Neural cell (in vitro differentiated cells): Measurements from ENCODE around the gene CAMK1D. TPM values are rescaled to one million over a fixed set of nuclear protein-coding genes. Genes with fewer than 3 reads are reported as not detected.

Experiments used
- H2AFZ ChIP-seq: fragments of 200-600, 300-800 bp; sonication (generic), shearing (Covaris generic); 2 replicates; pipeline ENCODE4 v1.6.0; 2014; ENCODE audit warnings: low read depth, mild to moderate bottlenecking, antibody characterized with exemption, low read length, moderate library complexity
- H3F3A ChIP-seq: fragments of 200-600 bp; shearing (Covaris generic); 2 replicates; pipeline ENCODE4 v1.6.1; 2016; ENCODE audit warnings: mild to moderate bottlenecking, moderate library complexity, mixed read lengths, antibody characterized with exemption, low read length; ENCODE audit not compliant: insufficient read depth, poor library complexity, severe bottlenecking
- H3K27ac ChIP-seq: fragments of 200-600, 300-800 bp; sonication (generic), shearing (Covaris generic); 2 replicates; pipeline ENCODE4 v1.5.1; 2014; ENCODE audit warnings: mild to moderate bottlenecking, low read length, moderate library complexity
- H3K27me3 ChIP-seq: fragments of 300-800, 200-600 bp; sonication (generic), shearing (Covaris generic); 2 replicates; pipeline ENCODE4 v1.6.0; 2014; ENCODE audit warnings: mild to moderate bottlenecking, low read depth, low read length, moderate library complexity; ENCODE audit not compliant: insufficient read depth
- H3K36me3 ChIP-seq: fragments of 300-800, 200-600 bp; sonication (generic), shearing (Covaris generic); 2 replicates; pipeline ENCODE4 v1.5.1; 2014; ENCODE audit warnings: mild to moderate bottlenecking, antibody characterized with exemption, low read length, moderate library complexity; ENCODE audit not compliant: insufficient read depth
- H3K4me2 ChIP-seq: fragments of 300-800, 200-600 bp; sonication (generic), shearing (Covaris generic); 2 replicates; pipeline ENCODE4 v1.6.0; 2014; ENCODE audit warnings: mild to moderate bottlenecking, low read length
- H3K4me3 ChIP-seq: fragments of 300-800, 200-600 bp; sonication (generic), shearing (Covaris generic); 2 replicates; pipeline ENCODE4 v1.5.1; 2014; ENCODE audit warnings: mild to moderate bottlenecking, low read length, moderate library complexity
- H3K79me2 ChIP-seq: fragments of 200-600 bp; shearing (Covaris generic); replicated peaks from 2 replicates; pipeline ENCODE4 v1.6.0; 2014; ENCODE audit warnings: mild to moderate bottlenecking, low read length, moderate library complexity; ENCODE audit not compliant: insufficient read depth
- H3K9ac ChIP-seq: fragments of 300-800, 200-600 bp; sonication (generic), shearing (Covaris generic); 2 replicates; pipeline ENCODE4 v1.6.1; 2016; ENCODE audit warnings: mild to moderate bottlenecking, low read length, mixed read lengths
- H3K9me2 ChIP-seq: fragments of 200-600 bp; shearing (Covaris generic); 2 replicates; pipeline ENCODE4 v1.6.1; 2016; ENCODE audit warnings: mild to moderate bottlenecking, low read length, mixed read lengths; ENCODE audit not compliant: insufficient read depth
- H3K9me3 ChIP-seq: fragments of 200-600, 300-800 bp; sonication (generic), shearing (Covaris generic); 2 replicates; pipeline ENCODE4 v1.6.1; 2016; ENCODE audit warnings: mild to moderate bottlenecking, mixed run types, low read length, moderate library complexity, mixed read lengths
- H4K20me1 ChIP-seq: fragments of 200-600 bp; shearing (Covaris generic); 2 replicates; pipeline ENCODE4 v1.6.1; 2016; ENCODE audit warnings: mild to moderate bottlenecking, mixed run types; ENCODE audit not compliant: insufficient read depth
- EP300 ChIP-seq: fragments of 450-650 bp; conservative IDR thresholded peaks from 2 replicates; pipeline ENCODE4 v1.6.1; 2014; ENCODE audit warnings: antibody characterized with exemption, mild to moderate bottlenecking, moderate library complexity; ENCODE audit not compliant: poor library complexity, severe bottlenecking
- EZH2 ChIP-seq: fragments of 200-600, 300-800 bp; shearing (Covaris generic), sonication (generic); IDR thresholded peaks from 2 replicates; pipeline ENCODE4 v1.6.1; 2014; ENCODE audit warnings: antibody characterized with exemption, low read length, borderline replicate concordance, mild to moderate bottlenecking; ENCODE audit not compliant: insufficient read depth, poor library complexity, severe bottlenecking
- MXI1 ChIP-seq: fragments of 450-650 bp; conservative IDR thresholded peaks from 2 replicates; pipeline ENCODE4 v1.6.1; 2014; ENCODE audit warnings: antibody characterized with exemption, mild to moderate bottlenecking; ENCODE audit not compliant: poor library complexity, severe bottlenecking
- POLR2AphosphoS5 ChIP-seq: IDR thresholded peaks from 2 replicates; pipeline ENCODE4 v1.6.1; 2012
- RAD21 ChIP-seq: fragments of 450-650 bp; conservative IDR thresholded peaks from 2 replicates; pipeline ENCODE4 v1.6.1; 2014; ENCODE audit warnings: antibody characterized with exemption, mild to moderate bottlenecking, moderate library complexity
- SMC3 ChIP-seq: fragments of 450-650 bp; conservative IDR thresholded peaks from 2 replicates; pipeline ENCODE4 v1.6.1; 2014; ENCODE audit warnings: antibody characterized with exemption, mild to moderate bottlenecking, moderate library complexity; ENCODE audit not compliant: poor library complexity
- TAF1 ChIP-seq: IDR thresholded peaks from 2 replicates; pipeline ENCODE4 v1.6.1; 2012; ENCODE audit warnings: low read depth
- polyA plus RNA-seq: library from polyadenylated mRNA; depleted of rRNA; stranded (reverse); fragments of >200 nt; gene quantifications from 2 replicates; pipeline ENCODE4 v1.2.3, GENCODE V29; 2014
- TF ChIP-seq, protein P1 (sequence below): fragments of 450-650 bp; IDR thresholded peaks from 2 replicates; pipeline ENCODE4 v1.5.1; 2014; ENCODE audit warnings: antibody characterized with exemption, mild to moderate bottlenecking, moderate library complexity; ENCODE audit not compliant: poor library complexity, severe bottlenecking
- TF ChIP-seq, protein P2 (sequence below): IDR thresholded peaks from 2 replicates; pipeline ENCODE4 v1.6.1; 2012; ENCODE audit warnings: borderline replicate concordance

Gene CAMK1D
- polyA plus RNA-seq, 1 donor from 2014 or later = 13.8 TPM

DNA sequence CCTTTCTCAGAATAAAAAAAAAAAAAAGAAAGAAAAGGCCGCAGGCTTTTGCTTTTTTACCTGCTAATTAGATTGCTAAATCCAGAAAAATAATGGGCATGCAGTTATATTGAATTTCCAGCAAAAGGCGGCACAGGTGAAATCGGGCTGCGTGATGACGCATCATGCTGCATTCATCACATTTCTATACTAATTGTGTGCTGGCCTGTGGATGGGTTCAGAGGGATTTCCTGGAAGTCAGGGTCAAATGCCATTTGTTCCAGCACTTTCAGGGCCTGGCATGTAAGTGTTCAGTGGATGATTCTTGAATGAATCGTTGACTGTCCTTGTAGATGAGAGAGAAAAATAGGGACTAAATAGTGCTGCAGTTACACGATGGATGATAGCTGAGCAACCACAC lies 292.7 kb downstream of the CAMK1D start:
- no peak overlapping the region for H3K4me2 ChIP-seq
- no peak overlapping the region for H3K4me3 ChIP-seq
- H3K79me2 ChIP-seq = no peaks in the 10 kb centered on the region
- no peaks in the 10 kb centered on the region for H3K9me2 ChIP-seq
- no peaks in the 10 kb centered on the region for H3K9me3 ChIP-seq
- no peaks in the 10 kb centered on the region for H3F3A ChIP-seq
- H3K27ac ChIP-seq = no peak overlapping the region
- no peak overlapping the region for H2AFZ ChIP-seq
- TF ChIP-seq EZH2 (no peak), TAF1 (no peak), SMC3 (no peak), MXI1 (no peak), EP300 (no peak), RAD21 (no peak), POLR2AphosphoS5 (no peak)
- TF ChIP-seq, protein P1, sequence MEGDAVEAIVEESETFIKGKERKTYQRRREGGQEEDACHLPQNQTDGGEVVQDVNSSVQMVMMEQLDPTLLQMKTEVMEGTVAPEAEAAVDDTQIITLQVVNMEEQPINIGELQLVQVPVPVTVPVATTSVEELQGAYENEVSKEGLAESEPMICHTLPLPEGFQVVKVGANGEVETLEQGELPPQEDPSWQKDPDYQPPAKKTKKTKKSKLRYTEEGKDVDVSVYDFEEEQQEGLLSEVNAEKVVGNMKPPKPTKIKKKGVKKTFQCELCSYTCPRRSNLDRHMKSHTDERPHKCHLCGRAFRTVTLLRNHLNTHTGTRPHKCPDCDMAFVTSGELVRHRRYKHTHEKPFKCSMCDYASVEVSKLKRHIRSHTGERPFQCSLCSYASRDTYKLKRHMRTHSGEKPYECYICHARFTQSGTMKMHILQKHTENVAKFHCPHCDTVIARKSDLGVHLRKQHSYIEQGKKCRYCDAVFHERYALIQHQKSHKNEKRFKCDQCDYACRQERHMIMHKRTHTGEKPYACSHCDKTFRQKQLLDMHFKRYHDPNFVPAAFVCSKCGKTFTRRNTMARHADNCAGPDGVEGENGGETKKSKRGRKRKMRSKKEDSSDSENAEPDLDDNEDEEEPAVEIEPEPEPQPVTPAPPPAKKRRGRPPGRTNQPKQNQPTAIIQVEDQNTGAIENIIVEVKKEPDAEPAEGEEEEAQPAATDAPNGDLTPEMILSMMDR = no peak
- TF ChIP-seq, protein P2, sequence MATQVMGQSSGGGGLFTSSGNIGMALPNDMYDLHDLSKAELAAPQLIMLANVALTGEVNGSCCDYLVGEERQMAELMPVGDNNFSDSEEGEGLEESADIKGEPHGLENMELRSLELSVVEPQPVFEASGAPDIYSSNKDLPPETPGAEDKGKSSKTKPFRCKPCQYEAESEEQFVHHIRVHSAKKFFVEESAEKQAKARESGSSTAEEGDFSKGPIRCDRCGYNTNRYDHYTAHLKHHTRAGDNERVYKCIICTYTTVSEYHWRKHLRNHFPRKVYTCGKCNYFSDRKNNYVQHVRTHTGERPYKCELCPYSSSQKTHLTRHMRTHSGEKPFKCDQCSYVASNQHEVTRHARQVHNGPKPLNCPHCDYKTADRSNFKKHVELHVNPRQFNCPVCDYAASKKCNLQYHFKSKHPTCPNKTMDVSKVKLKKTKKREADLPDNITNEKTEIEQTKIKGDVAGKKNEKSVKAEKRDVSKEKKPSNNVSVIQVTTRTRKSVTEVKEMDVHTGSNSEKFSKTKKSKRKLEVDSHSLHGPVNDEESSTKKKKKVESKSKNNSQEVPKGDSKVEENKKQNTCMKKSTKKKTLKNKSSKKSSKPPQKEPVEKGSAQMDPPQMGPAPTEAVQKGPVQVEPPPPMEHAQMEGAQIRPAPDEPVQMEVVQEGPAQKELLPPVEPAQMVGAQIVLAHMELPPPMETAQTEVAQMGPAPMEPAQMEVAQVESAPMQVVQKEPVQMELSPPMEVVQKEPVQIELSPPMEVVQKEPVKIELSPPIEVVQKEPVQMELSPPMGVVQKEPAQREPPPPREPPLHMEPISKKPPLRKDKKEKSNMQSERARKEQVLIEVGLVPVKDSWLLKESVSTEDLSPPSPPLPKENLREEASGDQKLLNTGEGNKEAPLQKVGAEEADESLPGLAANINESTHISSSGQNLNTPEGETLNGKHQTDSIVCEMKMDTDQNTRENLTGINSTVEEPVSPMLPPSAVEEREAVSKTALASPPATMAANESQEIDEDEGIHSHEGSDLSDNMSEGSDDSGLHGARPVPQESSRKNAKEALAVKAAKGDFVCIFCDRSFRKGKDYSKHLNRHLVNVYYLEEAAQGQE = no peak
- no peaks in the 10 kb centered on the region for H4K20me1 ChIP-seq
- no peaks in the 10 kb centered on the region for H3K27me3 ChIP-seq
- H3K36me3 ChIP-seq = no peaks in the 10 kb centered on the region
- no peak overlapping the region for H3K9ac ChIP-seq

DNA sequence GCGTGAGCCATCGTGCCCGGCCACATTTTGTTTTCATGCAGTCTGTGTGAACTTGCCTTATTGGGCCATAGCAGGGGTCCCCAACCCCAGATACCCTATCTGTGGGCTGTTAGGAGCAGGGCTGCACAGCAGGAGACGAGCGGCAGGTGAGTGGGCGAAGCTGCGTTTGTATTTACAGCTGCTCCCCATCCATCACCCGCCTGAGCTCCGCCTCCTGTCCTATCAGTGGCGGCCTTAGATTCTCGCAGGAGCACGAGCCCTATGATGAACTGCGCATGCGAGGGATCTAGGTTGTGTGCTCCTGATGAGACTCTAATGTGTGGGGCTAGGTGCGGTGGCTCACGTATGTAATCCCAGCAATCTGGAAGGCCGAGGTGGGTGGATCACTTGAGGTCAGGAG lies 293.9 kb downstream of the CAMK1D start:
- Histone ChIP-seq H3F3A (no peaks in the 10 kb centered on the region), H3K9me3 (no peaks in the 10 kb centered on the region), H3K36me3 (no peaks in the 10 kb centered on the region), H3K9ac (no peak overlapping the region), H4K20me1 (no peaks in the 10 kb centered on the region), H3K27ac (no peak overlapping the region), H3K27me3 (no peaks in the 10 kb centered on the region), H2AFZ (no peak overlapping the region), H3K79me2 (no peaks in the 10 kb centered on the region), H3K4me2 (no peak overlapping the region), H3K9me2 (no peaks in the 10 kb centered on the region), H3K4me3 (no peak overlapping the region)
- no peak for TF ChIP-seq TAF1
- TF ChIP-seq RAD21 = no peak
- TF ChIP-seq, protein P1 = no peak
- TF ChIP-seq, protein P2 = no peak
- TF ChIP-seq POLR2AphosphoS5 = no peak
- TF ChIP-seq EP300 = no peak
